ENCODE measurements around the gene OTOP2. TPM values are rescaled to one million over a fixed set of nuclear protein-coding genes. Genes with fewer than 3 reads are reported as not detected.

Gene OTOP2
- total RNA-seq, 6 experiments from 2014 or later, result not detected

DNA sequence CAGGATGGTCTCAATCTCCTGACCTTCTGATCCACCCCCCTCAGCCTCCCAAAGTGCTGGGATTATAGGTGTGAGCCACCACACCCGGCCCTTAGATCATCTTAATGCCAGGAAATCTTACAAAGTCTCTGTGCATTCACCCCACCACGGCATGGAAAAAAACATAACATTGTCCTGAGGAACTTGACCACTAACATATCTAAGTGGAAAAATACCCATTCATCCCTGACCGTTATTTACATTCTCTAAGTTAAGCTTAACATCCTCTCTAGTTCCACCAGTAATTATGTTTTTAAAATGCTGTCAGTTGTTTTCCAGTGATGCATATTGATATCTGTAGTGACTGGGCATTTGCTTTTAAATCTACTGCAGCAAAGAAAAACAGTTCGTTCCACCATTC lies 51.9 kb downstream of the OTOP2 start:
- H3K4me3 Mint-ChIP-seq, result no peak overlapping the region
- peaks cover 21% of the 10 kb centered on the region for H3K27me3 Mint-ChIP-seq (ENCODE audit: insufficient read depth)
- no peak overlapping the region for H3K27ac Mint-ChIP-seq
- H3K9me3 Mint-ChIP-seq, result no peaks in the 10 kb centered on the region; the same call in 1 of the 2 replicates
- no peak for DNase-seq
- H3K4me1 Mint-ChIP-seq (ENCODE audit: low read depth), result peaks cover 7% of the 10 kb centered on the region
- TF ChIP-seq, protein P1, sequence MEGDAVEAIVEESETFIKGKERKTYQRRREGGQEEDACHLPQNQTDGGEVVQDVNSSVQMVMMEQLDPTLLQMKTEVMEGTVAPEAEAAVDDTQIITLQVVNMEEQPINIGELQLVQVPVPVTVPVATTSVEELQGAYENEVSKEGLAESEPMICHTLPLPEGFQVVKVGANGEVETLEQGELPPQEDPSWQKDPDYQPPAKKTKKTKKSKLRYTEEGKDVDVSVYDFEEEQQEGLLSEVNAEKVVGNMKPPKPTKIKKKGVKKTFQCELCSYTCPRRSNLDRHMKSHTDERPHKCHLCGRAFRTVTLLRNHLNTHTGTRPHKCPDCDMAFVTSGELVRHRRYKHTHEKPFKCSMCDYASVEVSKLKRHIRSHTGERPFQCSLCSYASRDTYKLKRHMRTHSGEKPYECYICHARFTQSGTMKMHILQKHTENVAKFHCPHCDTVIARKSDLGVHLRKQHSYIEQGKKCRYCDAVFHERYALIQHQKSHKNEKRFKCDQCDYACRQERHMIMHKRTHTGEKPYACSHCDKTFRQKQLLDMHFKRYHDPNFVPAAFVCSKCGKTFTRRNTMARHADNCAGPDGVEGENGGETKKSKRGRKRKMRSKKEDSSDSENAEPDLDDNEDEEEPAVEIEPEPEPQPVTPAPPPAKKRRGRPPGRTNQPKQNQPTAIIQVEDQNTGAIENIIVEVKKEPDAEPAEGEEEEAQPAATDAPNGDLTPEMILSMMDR (IDR thresholded peaks at IDR 0.05), result no peak
- peaks cover 5% of the 10 kb centered on the region; the same call in 1 of the 2 replicates for H3K36me3 Mint-ChIP-seq (ENCODE audit: low read depth)

DNA sequence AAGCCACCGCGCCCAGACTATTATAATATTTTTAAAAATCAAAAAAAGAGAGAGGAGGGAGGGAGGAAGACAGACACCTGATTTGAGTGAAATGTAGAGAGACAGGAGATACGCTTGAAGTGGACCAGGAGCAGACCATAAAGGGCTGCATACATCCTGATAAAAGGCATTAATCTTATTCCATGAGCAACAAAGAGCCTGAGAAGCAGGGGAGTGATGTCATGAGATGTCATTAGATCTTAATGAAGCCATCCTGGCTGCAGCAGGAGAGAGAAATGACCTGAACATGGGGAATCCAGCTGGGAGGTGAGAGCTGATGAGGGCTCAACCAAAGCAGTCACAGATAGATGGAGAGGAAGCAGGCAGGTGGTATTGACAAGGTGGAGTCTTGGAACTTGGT lies 53.7 kb downstream of the OTOP2 start:
- TF ChIP-seq, protein P1 (IDR thresholded peaks at IDR 0.05), result no peak
- no peak overlapping the region for H3K27ac Mint-ChIP-seq
- DNase-seq, result no peak
- H3K27me3 Mint-ChIP-seq (ENCODE audit: insufficient read depth), result peaks cover 17% of the 10 kb centered on the region
- peaks cover 15% of the 10 kb centered on the region for H3K4me1 Mint-ChIP-seq (ENCODE audit: low read depth)
- peaks cover 4% of the 10 kb centered on the region; the same call in 1 of the 2 replicates for H3K36me3 Mint-ChIP-seq (ENCODE audit: low read depth)
- no peaks in the 10 kb centered on the region; the same call in 1 of the 2 replicates for H3K9me3 Mint-ChIP-seq
- H3K4me3 Mint-ChIP-seq, result no peak overlapping the region

DNA sequence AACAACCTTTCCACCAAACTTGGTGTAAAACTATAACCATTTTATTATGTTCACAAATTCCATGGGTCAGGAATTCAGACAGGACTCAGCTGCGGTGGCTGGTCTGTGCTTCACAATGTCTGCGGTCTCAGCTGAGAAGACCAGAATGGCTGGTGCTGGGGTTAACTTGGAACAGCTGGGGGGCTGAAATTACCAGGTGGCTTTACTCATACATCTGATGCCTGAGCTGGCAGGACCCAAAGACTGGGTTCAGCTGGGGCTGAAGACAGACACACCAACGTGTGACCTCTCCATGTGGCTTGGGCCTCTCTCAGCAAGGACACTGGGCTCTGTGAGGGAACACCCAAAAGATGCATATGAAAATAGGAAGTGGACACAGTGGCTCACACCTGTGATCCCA lies 54.2 kb downstream of the OTOP2 start:
- no peak for DNase-seq
- Mint-ChIP-seq H3K27ac (no peak overlapping the region), H3K9me3 (no peaks in the 10 kb centered on the region; the same call in 1 of the 2 replicates), H3K4me1 (ENCODE audit: low read depth) (peaks cover 10% of the 10 kb centered on the region), H3K36me3 (ENCODE audit: low read depth) (no peaks in the 10 kb centered on the region), H3K4me3 (no peak overlapping the region), H3K27me3 (ENCODE audit: insufficient read depth) (peaks cover 13% of the 10 kb centered on the region)
- TF ChIP-seq, protein P1 (IDR thresholded peaks at IDR 0.05), result no peak

DNA sequence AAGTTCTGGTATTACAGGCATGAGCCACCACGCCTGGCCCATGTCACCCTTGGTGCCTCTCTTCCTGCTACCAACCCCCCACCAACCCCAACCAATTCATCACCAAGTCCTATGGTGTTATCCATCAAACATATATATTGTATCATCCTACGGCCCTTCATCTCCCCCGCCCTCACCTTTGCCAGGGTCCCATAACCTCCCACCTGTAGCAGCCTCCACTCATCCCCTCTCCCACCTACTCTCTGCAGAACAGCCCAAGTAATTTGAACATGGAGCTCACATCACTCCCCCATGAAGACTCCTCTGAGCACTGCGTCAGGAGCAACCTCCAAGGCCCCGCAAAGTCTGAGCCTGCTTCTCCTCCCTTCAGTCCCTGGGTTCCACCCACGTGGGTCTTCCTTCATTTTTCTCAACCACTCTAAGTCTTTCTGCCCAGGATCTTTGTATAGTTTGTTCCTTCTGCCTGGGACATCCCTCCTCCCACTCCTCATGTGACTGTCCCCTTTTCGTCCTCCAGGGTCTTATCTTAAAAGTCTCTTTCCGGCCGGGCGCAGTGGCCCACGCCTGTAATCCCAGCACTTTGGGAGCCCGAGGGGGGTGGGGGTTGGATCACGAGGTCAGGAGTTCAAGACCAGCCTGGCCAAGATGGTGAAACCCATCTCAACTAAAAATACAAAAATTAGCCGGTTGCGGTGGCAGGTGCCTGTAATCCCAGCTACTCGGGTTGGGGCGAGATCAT lies 55.5 kb downstream of the OTOP2 start:
- H3K27me3 Mint-ChIP-seq (ENCODE audit: insufficient read depth), result peaks cover 6% of the 10 kb centered on the region

DNA sequence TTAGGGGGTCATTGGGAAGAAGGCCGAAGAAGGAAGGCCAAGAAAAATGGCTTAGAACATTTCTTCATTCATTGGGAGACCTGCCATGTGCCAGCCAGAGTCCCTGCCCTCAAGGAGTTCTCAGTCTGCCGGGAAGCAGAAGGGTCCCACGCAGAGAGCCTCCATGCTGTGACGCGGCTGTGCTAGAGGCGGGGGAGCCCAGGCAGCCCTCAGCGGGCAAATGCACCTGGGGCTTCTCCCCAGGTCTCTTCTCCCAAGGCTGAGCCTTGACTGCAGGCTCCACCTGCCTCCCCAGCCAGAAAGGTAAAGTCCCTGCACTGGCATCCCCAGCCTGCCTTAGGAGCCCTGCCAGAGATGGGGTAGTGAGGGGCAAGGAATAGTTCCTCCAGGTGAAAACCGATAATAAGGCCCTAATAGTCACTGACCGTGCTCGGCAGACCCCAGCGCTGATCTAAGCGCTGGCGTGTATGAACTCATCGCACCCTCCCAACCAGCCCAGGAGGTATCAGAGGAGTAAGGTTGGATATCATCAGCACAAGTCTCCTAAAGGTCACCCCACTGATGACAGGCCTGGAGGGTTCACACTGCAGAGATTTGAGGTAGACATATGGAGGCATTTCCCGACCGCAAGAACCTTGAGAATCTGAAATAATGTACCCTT lies 57.4 kb downstream of the OTOP2 start:
- TF ChIP-seq, protein P1 (IDR thresholded peaks at IDR 0.05), result no peak
- Mint-ChIP-seq H3K36me3 (ENCODE audit: low read depth) (no peaks in the 10 kb centered on the region), H3K4me3 (peak overlapping the region; percentile 91), H3K4me1 (ENCODE audit: low read depth) (peaks cover 10% of the 10 kb centered on the region), H3K27ac (peak overlapping the region; percentile 91), H3K27me3 (ENCODE audit: insufficient read depth) (peaks cover 6% of the 10 kb centered on the region), H3K9me3 (no peaks in the 10 kb centered on the region)
- DNase-seq, result no peak

More for the DNA sequence above, 55.5 kb downstream of the OTOP2 start:
- DNase-seq, result no peak
- H3K4me3 Mint-ChIP-seq, result no peak overlapping the region
- H3K36me3 Mint-ChIP-seq (ENCODE audit: low read depth), result no peaks in the 10 kb centered on the region
- TF ChIP-seq, protein P1 (IDR thresholded peaks at IDR 0.05), result no peak
- H3K27ac Mint-ChIP-seq, result no peak overlapping the region
- no peaks in the 10 kb centered on the region for H3K9me3 Mint-ChIP-seq
- peaks cover 10% of the 10 kb centered on the region for H3K4me1 Mint-ChIP-seq (ENCODE audit: low read depth)
